A673 (cell line): ENCODE data around the gene PLPP7.

Source experiments
- CTCF ChIP-seq: fragments of 300-800, 200-600 bp; sonication (generic); conservative IDR thresholded peaks from 2 replicates; pipeline ENCODE4 v1.5.1; 2017; ENCODE audit warnings: low read depth, mild to moderate bottlenecking, antibody characterized with exemption, low read length, moderate library complexity, mixed read lengths
- EZH2 ChIP-seq: fragments of 200-600 bp; sonication (generic); IDR thresholded peaks from 2 replicates; pipeline ENCODE4 v1.6.1; 2017; ENCODE audit warnings: borderline replicate concordance, low read depth, mild to moderate bottlenecking, mixed read lengths, antibody characterized with exemption, low read length; ENCODE audit not compliant: poor library complexity, severe bottlenecking

GRCh38 chr9:131280660-131281059 lies 8.9 kb upstream of the PLPP7 start:
- no peak for TF ChIP-seq CTCF
- TF ChIP-seq EZH2, result no peak
